H9 (cell line): Measurements from ENCODE around the gene MICAL3. TPM values are rescaled to one million over a fixed set of nuclear protein-coding genes. Genes with fewer than 3 reads are reported as not detected.

Experiments used
- DNase-seq: peaks from one replicate; pipeline ENCODE4 v3.0.0-alpha.2; 2017
- H2AFZ ChIP-seq: one replicate; pipeline ENCODE4 v1.6.1; 2013; ENCODE audit warnings: mild to moderate bottlenecking, low read length, control low read depth, moderate library complexity
- H2AK5ac ChIP-seq: 2 replicates; pipeline ENCODE4 v1.6.1; 2013; ENCODE audit warnings: low read length, control low read depth, mixed read lengths; ENCODE audit not compliant: insufficient read length
- H2BK120ac ChIP-seq: one replicate; pipeline ENCODE4 v1.6.1; 2013; ENCODE audit warnings: low read depth, mild to moderate bottlenecking, low read length, control low read depth, inconsistent platforms; ENCODE audit not compliant: poor library complexity, severe bottlenecking
- H2BK12ac ChIP-seq: 2 replicates; pipeline ENCODE4 v1.6.1; 2013; ENCODE audit warnings: low read length, control low read depth, mixed read lengths, low read depth; ENCODE audit not compliant: insufficient read length
- H2BK15ac ChIP-seq: 2 replicates; pipeline ENCODE4 v1.6.1; 2013; ENCODE audit warnings: low read depth, low read length, control low read depth
- H2BK20ac ChIP-seq: one replicate; pipeline ENCODE4 v1.6.1; 2013; ENCODE audit warnings: low read depth, mild to moderate bottlenecking, low read length, control low read depth, inconsistent platforms; ENCODE audit not compliant: poor library complexity, severe bottlenecking
- H2BK5ac ChIP-seq: 2 replicates; pipeline ENCODE4 v1.6.1; 2013; ENCODE audit warnings: low read length, control low read depth, mixed read lengths; ENCODE audit not compliant: insufficient read length
- H3K14ac ChIP-seq: 2 replicates; pipeline ENCODE4 v1.6.1; 2013; ENCODE audit warnings: low read length, control low read depth; ENCODE audit not compliant: insufficient read depth
- H3K18ac ChIP-seq: 2 replicates; pipeline ENCODE4 v1.6.1; 2013; ENCODE audit warnings: low read depth, mild to moderate bottlenecking, mixed read lengths, low read length, control low read depth; ENCODE audit not compliant: insufficient read length
- H3K23ac ChIP-seq: 2 replicates; pipeline ENCODE4 v1.6.1; 2013; ENCODE audit warnings: low read length, control low read depth, mixed read lengths, low read depth; ENCODE audit not compliant: insufficient read length
- H3K23me2 ChIP-seq: 2 replicates; pipeline ENCODE4 v1.6.1; 2013; ENCODE audit warnings: low read depth, mild to moderate bottlenecking, mixed read lengths, low read length, control low read depth; ENCODE audit not compliant: insufficient read length, poor library complexity, severe bottlenecking
- H3K27ac ChIP-seq: 2 replicates; pipeline ENCODE4 v1.5.1; 2013; ENCODE audit warnings: low read length, control low read depth, mixed read lengths, low read depth; ENCODE audit not compliant: insufficient read length
- H3K27me3 ChIP-seq: 2 replicates; pipeline ENCODE4 v1.6.1; 2013; ENCODE audit warnings: low read length, control low read depth, inconsistent platforms; ENCODE audit not compliant: insufficient read depth
- H3K4ac ChIP-seq: 2 replicates; pipeline ENCODE4 v1.6.1; 2013; ENCODE audit warnings: low read depth, mild to moderate bottlenecking, control low read depth, inconsistent platforms, low read length, moderate library complexity
- H3K4me1 ChIP-seq: 2 replicates; pipeline ENCODE4 v1.6.1; 2013; ENCODE audit warnings: low read length, control low read depth, inconsistent platforms; ENCODE audit not compliant: insufficient read depth
- H3K4me2 ChIP-seq: 2 replicates; pipeline ENCODE4 v1.6.1; 2013; ENCODE audit warnings: low read length, control low read depth, mixed read lengths; ENCODE audit not compliant: insufficient read length, insufficient read depth
- H3K56ac ChIP-seq: 2 replicates; pipeline ENCODE4 v1.6.1; 2013; ENCODE audit warnings: low read depth, mild to moderate bottlenecking, mixed read lengths, low read length, control low read depth; ENCODE audit not compliant: insufficient read length
- H3K79me1 ChIP-seq: 2 replicates; pipeline ENCODE4 v1.6.1; 2013; ENCODE audit warnings: low read depth, mild to moderate bottlenecking, moderate library complexity, low read length, control low read depth, inconsistent platforms; ENCODE audit not compliant: insufficient read depth, poor library complexity, severe bottlenecking
- H3K79me2 ChIP-seq: 2 replicates; pipeline ENCODE4 v1.6.1; 2013; ENCODE audit warnings: low read length, control low read depth, inconsistent platforms; ENCODE audit not compliant: insufficient read depth
- H3K9ac ChIP-seq: 2 replicates; pipeline ENCODE4 v1.6.1; 2013; ENCODE audit warnings: low read length, control low read depth, mixed read lengths; ENCODE audit not compliant: insufficient read length; ENCODE audit errors: extremely low read depth
- H3K9me3 ChIP-seq: one replicate; pipeline ENCODE4 v1.6.1; 2013; ENCODE audit warnings: low read depth, low read length, inconsistent platforms; ENCODE audit not compliant: control insufficient read depth
- H3T11ph ChIP-seq: one replicate; pipeline ENCODE4 v1.6.1; 2013; ENCODE audit warnings: mild to moderate bottlenecking, low read length, control low read depth, inconsistent platforms
- H4K20me1 ChIP-seq: one replicate; pipeline ENCODE4 v1.6.1; 2013; ENCODE audit not compliant: control insufficient read depth, insufficient read length, insufficient read depth
- H4K5ac ChIP-seq: 2 replicates; pipeline ENCODE4 v1.6.1; 2013; ENCODE audit warnings: low read depth, mild to moderate bottlenecking, mixed read lengths, low read length, control low read depth; ENCODE audit not compliant: insufficient read length
- H4K8ac ChIP-seq: replicated peaks from 2 replicates; pipeline ENCODE4 v1.6.1; 2013; ENCODE audit warnings: low read length, control low read depth, mixed read lengths, low read depth; ENCODE audit not compliant: insufficient read length
- H4K91ac ChIP-seq: 2 replicates; pipeline ENCODE4 v1.6.1; 2013; ENCODE audit warnings: low read depth, mild to moderate bottlenecking, moderate library complexity, mixed read lengths, low read length, control low read depth; ENCODE audit not compliant: insufficient read length
- H3K27ac Mint-ChIP-seq, 3 experiments: 2 replicates in 2 of 3; 3 replicates in 1 of 3; pipeline ENCODE4 v1.8.0; 2020 to 2021; ENCODE audit warnings: mixed read lengths in 3 of 3, mild to moderate bottlenecking in 1 of 3, moderate library complexity in 1 of 3
- H3K27me3 Mint-ChIP-seq: 2 replicates; pipeline ENCODE4 v1.8.0; 2021; ENCODE audit warnings: low read depth, mild to moderate bottlenecking, moderate library complexity, mixed read lengths
- H3K36me3 Mint-ChIP-seq, 3 experiments: 2 replicates in 2 of 3; 3 replicates in 1 of 3; pipeline ENCODE4 v1.8.0; 2020 to 2021; ENCODE audit warnings: low read depth in 3 of 3, mixed read lengths in 3 of 3; ENCODE audit not compliant: insufficient read depth in 1 of 3
- H3K4me1 Mint-ChIP-seq, 2 experiments: 2 replicates each; pipeline ENCODE4 v1.8.0; 2020; ENCODE audit warnings: mixed read lengths in 2 of 2
- H3K4me3 Mint-ChIP-seq, 2 experiments: 2 replicates in 1 of 2; 3 replicates in 1 of 2; pipeline ENCODE4 v1.8.0; 2020 to 2021; ENCODE audit warnings: mild to moderate bottlenecking in 2 of 2, mixed read lengths in 2 of 2, moderate library complexity in 1 of 2
- H3K9me3 Mint-ChIP-seq, 2 experiments: 2 replicates in 1 of 2; 3 replicates in 1 of 2; pipeline ENCODE4 v1.8.0; 2020; ENCODE audit warnings: mild to moderate bottlenecking in 2 of 2, mixed read lengths in 2 of 2, moderate library complexity in 1 of 2
- WGBS: extraction: QIAGEN DNeasy Blood & Tissue Kit; methylation state at CpG from one replicate; pipeline ENCODE4 v1.1.7; 2013; ENCODE audit warnings: missing lambda C conversion rate, low lambda C conversion rate, mixed read lengths; ENCODE audit not compliant: insufficient read length; ENCODE audit errors: extremely low coverage; 5-methylcytosine and 5-hydroxymethylcytosine counted together
- total RNA-seq: library from RNA; stranded (reverse); gene quantifications from 2 replicates; pipeline ENCODE4 v1.2.1, GENCODE V29; 2021
- TF ChIP-seq, protein P1 (sequence below): fragments of 200-600 bp; sonication (generic); conservative IDR thresholded peaks from 3 replicates; pipeline ENCODE4 v1.8.0; 2021; ENCODE audit warnings: antibody characterized with exemption, mild to moderate bottlenecking

The MICAL3 gene
- total RNA-seq, 1 experiment from 2014 or later, result 50.2 TPM

DNA sequence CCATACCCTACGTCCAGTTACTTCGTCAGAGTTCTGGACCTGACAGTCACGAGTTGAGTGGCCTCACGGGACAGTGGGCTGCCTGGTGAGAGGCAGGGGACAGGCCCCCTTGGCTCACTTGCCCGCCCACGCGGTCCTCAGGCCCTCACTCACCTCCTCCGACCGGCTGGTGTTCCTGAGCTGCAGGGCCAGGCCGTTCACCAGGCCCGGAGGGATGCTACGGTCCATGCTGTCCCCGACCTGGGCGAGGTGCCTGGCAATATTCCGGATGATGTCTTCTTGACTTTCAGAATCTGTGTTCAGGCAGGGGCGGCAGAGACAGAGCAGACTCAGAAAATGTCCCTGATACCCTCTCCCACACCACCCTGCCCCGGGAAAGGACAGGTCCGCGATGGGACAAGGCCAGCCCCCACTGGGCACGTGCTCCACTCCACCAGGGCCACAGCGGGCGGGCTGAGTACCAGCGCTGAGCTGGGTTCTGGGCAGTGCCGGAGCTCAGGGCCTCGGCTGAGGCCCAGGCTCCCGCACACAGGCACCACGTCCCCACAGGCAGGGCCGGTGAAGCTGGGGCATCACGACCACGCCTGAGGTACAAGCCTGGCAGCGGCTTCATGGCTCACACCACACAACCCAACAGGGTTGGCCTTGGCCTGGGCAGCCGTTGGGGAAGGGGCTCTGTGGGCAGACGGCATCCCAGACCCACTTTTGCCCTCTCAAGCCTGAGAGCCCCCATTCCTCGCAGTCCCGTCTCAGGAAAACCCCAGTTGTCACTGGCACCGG, 285.0 kb downstream of the MICAL3 start:
- TF ChIP-seq, protein P1, sequence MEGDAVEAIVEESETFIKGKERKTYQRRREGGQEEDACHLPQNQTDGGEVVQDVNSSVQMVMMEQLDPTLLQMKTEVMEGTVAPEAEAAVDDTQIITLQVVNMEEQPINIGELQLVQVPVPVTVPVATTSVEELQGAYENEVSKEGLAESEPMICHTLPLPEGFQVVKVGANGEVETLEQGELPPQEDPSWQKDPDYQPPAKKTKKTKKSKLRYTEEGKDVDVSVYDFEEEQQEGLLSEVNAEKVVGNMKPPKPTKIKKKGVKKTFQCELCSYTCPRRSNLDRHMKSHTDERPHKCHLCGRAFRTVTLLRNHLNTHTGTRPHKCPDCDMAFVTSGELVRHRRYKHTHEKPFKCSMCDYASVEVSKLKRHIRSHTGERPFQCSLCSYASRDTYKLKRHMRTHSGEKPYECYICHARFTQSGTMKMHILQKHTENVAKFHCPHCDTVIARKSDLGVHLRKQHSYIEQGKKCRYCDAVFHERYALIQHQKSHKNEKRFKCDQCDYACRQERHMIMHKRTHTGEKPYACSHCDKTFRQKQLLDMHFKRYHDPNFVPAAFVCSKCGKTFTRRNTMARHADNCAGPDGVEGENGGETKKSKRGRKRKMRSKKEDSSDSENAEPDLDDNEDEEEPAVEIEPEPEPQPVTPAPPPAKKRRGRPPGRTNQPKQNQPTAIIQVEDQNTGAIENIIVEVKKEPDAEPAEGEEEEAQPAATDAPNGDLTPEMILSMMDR, result no peak
- no peak overlapping the region for H3K56ac ChIP-seq
- no peak overlapping the region for H4K8ac ChIP-seq
- H3T11ph ChIP-seq, result no peak overlapping the region
- no peaks in the 10 kb centered on the region for H3K23me2 ChIP-seq
- no peak overlapping the region for H4K91ac ChIP-seq
- no peaks in the 10 kb centered on the region for H3K79me1 ChIP-seq
- no peak overlapping the region for H2BK20ac ChIP-seq
- no peak overlapping the region for H4K5ac ChIP-seq
- no peak overlapping the region for H3K4me2 ChIP-seq
- Mint-ChIP-seq H3K27ac (no peak overlapping the region), H3K4me3 (no peak overlapping the region), H3K9me3 (peaks cover 0 to 2% of the 10 kb centered on the region in 2 experiments; a peak in 1 of 5 replicates), H3K4me1 (peaks cover 10 to 17% of the 10 kb centered on the region in 2 experiments), H3K36me3 (peaks cover 0 to 13% (median 0%) of the 10 kb centered on the region in 3 experiments; a peak in 5 of 7 replicates), H3K27me3 (no peaks in the 10 kb centered on the region)
- no peak overlapping the region for H2AK5ac ChIP-seq
- H2BK12ac ChIP-seq, result no peak overlapping the region
- no peak overlapping the region for H2BK15ac ChIP-seq
- H4K20me1 ChIP-seq, result peaks cover 2% of the 10 kb centered on the region
- H3K4me1 ChIP-seq, result no peaks in the 10 kb centered on the region
- H3K9me3 ChIP-seq, result no peaks in the 10 kb centered on the region
- no peaks in the 10 kb centered on the region for H3K27me3 ChIP-seq
- H3K79me2 ChIP-seq, result no peaks in the 10 kb centered on the region
- no CpG with 5 or more reads among the region's 36 CpGs for WGBS
- H2AFZ ChIP-seq, result no peak overlapping the region
- no peak overlapping the region for H2BK5ac ChIP-seq
- H3K18ac ChIP-seq, result no peak overlapping the region
- H3K4ac ChIP-seq, result no peak overlapping the region
- DNase-seq, result no peak
- no peak overlapping the region for H3K14ac ChIP-seq
- H3K27ac ChIP-seq, result no peak overlapping the region
- H3K9ac ChIP-seq, result no peak overlapping the region
- H2BK120ac ChIP-seq, result no peak overlapping the region
- H3K23ac ChIP-seq, result no peak overlapping the region
